K562 (cell line): Measurements from ENCODE around the gene LSS. TPM values are rescaled to one million over a fixed set of nuclear protein-coding genes. Genes with fewer than 3 reads are reported as not detected.

Experiments used
- ARNT ChIP-seq, 2 experiments: fragments of 450-650 bp; IDR thresholded peaks; 2 replicates each; pipeline ENCODE4 v1.6.1; 2016; ENCODE audit warnings: mild to moderate bottlenecking in 1 of 2
- CBFA2T2 ChIP-seq: fragments of 450-650 bp; conservative IDR thresholded peaks from 2 replicates; pipeline ENCODE4 v1.6.1; 2017; ENCODE audit warnings: mild to moderate bottlenecking
- EP300 ChIP-seq: IDR thresholded peaks from 2 replicates; pipeline ENCODE4 v1.6.1; 2012; ENCODE audit warnings: low read length, improper control_type of control experiment
- FOXK2 ChIP-seq, 2 experiments: fragments of 450-650 bp; IDR thresholded peaks in 1 of 2; conservative IDR thresholded peaks in 1 of 2; 2 replicates each; pipeline ENCODE4 v1.6.1; 2016; ENCODE audit warnings: low read depth in 2 of 2, mild to moderate bottlenecking in 1 of 2
- GABPB1 ChIP-seq: sonication (generic); formaldehyde crosslinking; IDR thresholded peaks from 2 replicates; pipeline ENCODE4 v1.8.0; 2022; ENCODE audit warnings: mild to moderate bottlenecking, missing genetic modification reagents
- GTF2E2 ChIP-seq: fragments of 200-800 bp; sonication (Bioruptor generic); IDR thresholded peaks from 2 replicates; pipeline ENCODE4 v1.6.1; 2016; ENCODE audit warnings: missing genetic modification characterization, missing compliant biosample characterization
- LCOR ChIP-seq: sonication (generic); formaldehyde crosslinking; IDR thresholded peaks from 2 replicates; pipeline ENCODE4 v1.8.0; 2022; ENCODE audit warnings: mild to moderate bottlenecking, missing genetic modification reagents
- MTA3 ChIP-seq: fragments of 450-650 bp; formaldehyde crosslinking; IDR thresholded peaks from 2 replicates; pipeline ENCODE4 v1.6.1; 2017; ENCODE audit warnings: mild to moderate bottlenecking, borderline replicate concordance
- NR3C1 ChIP-seq: sonication (generic); formaldehyde crosslinking; IDR thresholded peaks from 2 replicates; pipeline ENCODE4 v1.8.1; 2022; ENCODE audit warnings: missing genetic modification reagents
- RB1 ChIP-seq: fragments of 450-650 bp; IDR thresholded peaks from 2 replicates; pipeline ENCODE4 v1.6.1; 2017; ENCODE audit warnings: low read depth, mild to moderate bottlenecking
- RUNX1 ChIP-seq: sonication (generic); IDR thresholded peaks from 2 replicates; pipeline ENCODE4 v1.6.1; 2016; ENCODE audit warnings: antibody characterized with exemption, low read depth
- SIN3A ChIP-seq, 2 experiments: fragments of 150-350 bp in 1 of 2; IDR thresholded peaks; 2 replicates each; pipeline ENCODE4 v1.6.1; 2011 to 2016; ENCODE audit warnings: borderline replicate concordance in 2 of 2, low read depth in 2 of 2, low read length in 2 of 2, mild to moderate bottlenecking in 2 of 2, moderate library complexity in 2 of 2; ENCODE audit not compliant: control insufficient read depth in 1 of 2
- SP1 ChIP-seq: sonication (generic); formaldehyde crosslinking; IDR thresholded peaks from 2 replicates; pipeline ENCODE4 v1.8.1; 2022; ENCODE audit warnings: mild to moderate bottlenecking, missing genetic modification reagents
- SPI1 ChIP-seq: IDR thresholded peaks from 2 replicates; pipeline ENCODE4 v1.6.1; 2011; ENCODE audit warnings: low read depth, low read length, control low read depth, borderline replicate concordance
- TCFL5 ChIP-seq: fragments of 250-450 bp; sonication (Bioruptor Pico); conservative IDR thresholded peaks from 2 replicates; pipeline ENCODE4 v1.6.1; 2021; ENCODE audit warnings: mild to moderate bottlenecking, moderate library complexity, matching md5 sums
- ZNF263 ChIP-seq: sonication (generic); formaldehyde crosslinking; IDR thresholded peaks from 2 replicates; pipeline ENCODE4 v1.8.0; 2022; ENCODE audit warnings: mild to moderate bottlenecking, missing genetic modification reagents, borderline replicate concordance
- ZNF75A ChIP-seq: fragments of 450-650 bp; formaldehyde crosslinking; IDR thresholded peaks from 2 replicates; pipeline ENCODE4 v1.4.0; 2020; ENCODE audit warnings: mild to moderate bottlenecking
- polyA plus RNA-seq, 8 experiments: library from polyadenylated mRNA; depleted of rRNA in 4 of 8; stranded (reverse) in 5 of 8; unstranded in 3 of 8; fragments of >200 nt; fragmentation: Nextera tagmentation in 2 of 8; fragmentation: Illumina TruSeq in 1 of 8; extraction: Ambion mirVana in 2 of 8; extraction: Trizol in 1 of 8; gene quantifications; 2 replicates each; pipeline versions ENCODE4 v1.2.1 to v1.2.3, GENCODE V29; 2011 to 2014; ENCODE audit warnings: inconsistent platforms in 1 of 8, missing spikeins in 1 of 8
- total RNA-seq, 7 experiments: library from RNA; depleted of rRNA in 6 of 7; stranded (reverse); fragments of >200 nt in 6 of 7; fragmentation: Illumina TruSeq in 2 of 7; extraction: Trizol in 2 of 7; gene quantifications; 2 replicates each; pipeline versions ENCODE4 v1.2.1 to v1.2.3, GENCODE V29; 2011 to 2021; ENCODE audit warnings: low replicate concordance in 1 of 7
- TF ChIP-seq, protein P1 (sequence below): fragments of 450-650 bp; IDR thresholded peaks from 2 replicates; pipeline ENCODE4 v1.6.1; 2016; ENCODE audit warnings: borderline replicate concordance
- TF ChIP-seq, protein P2 (sequence below), 3 experiments: fragments of 200-800 bp in 1 of 3; sonication (Bioruptor generic) in 1 of 3; sonication (generic) in 1 of 3; formaldehyde crosslinking in 1 of 3; IDR thresholded peaks; 2 replicates each; pipeline versions ENCODE4 v1.6.1 to v1.8.0; 2016 to 2022; ENCODE audit warnings: mild to moderate bottlenecking in 2 of 3, missing compliant biosample characterization in 2 of 3, missing genetic modification characterization in 2 of 3, missing genetic modification reagents in 1 of 3
- TF ChIP-seq, protein P3 (sequence below): fragments of 450-650 bp; IDR thresholded peaks from 2 replicates; pipeline ENCODE4 v1.6.1; 2017; ENCODE audit warnings: antibody characterized with exemption, mild to moderate bottlenecking
- TF ChIP-seq, protein P4 (sequence below): fragments of 250-450 bp; sonication (Bioruptor Pico); IDR thresholded peaks from 2 replicates; pipeline ENCODE4 v1.8.0; 2021; ENCODE audit warnings: moderate library complexity, mild to moderate bottlenecking, inconsistent platforms

Gene LSS
- total and polyA plus RNA-seq, 9 of the 15 experiments (the other 6 are each of a cell fraction or from before 2014, with no cell fraction given), result 2.2 to 89.5 (median 37.4) TPM

DNA sequence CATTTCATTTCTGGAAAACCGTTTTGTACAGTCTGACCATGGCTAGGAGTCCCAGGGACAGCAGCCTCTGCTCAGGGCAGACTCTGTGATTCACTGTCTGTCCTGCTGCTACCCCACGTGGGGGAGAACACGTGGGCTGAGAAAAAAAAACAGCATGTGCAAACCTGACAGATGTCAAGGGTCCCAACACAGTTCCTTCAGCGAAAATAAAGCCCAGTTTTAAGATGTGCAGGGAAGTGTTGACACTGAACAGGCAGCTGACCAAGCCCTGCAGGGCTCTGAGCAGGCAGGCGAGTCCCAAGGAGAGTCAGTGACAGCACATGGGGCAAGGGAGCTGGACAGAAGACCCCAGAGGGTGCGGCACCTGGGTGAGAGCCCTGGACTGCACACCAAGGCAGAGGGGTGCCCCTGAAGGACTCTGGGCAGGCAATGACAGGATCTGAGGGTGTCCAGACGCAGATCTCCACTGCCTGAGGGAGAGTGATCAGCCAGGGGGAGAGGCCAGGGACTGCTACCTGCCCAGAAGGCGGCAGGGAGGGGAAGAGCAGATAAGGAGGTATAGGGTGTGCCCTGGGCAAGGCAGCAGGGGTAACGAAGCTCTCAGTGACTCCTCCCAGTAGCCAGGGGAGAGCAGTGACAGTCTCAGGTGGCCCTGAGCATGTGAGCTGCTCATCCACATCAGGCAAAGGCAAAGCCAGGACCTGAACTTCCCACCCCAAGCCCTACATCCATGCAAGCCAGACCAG, 39.2 kb downstream of the LSS start (continued):
- TF ChIP-seq, protein P1, sequence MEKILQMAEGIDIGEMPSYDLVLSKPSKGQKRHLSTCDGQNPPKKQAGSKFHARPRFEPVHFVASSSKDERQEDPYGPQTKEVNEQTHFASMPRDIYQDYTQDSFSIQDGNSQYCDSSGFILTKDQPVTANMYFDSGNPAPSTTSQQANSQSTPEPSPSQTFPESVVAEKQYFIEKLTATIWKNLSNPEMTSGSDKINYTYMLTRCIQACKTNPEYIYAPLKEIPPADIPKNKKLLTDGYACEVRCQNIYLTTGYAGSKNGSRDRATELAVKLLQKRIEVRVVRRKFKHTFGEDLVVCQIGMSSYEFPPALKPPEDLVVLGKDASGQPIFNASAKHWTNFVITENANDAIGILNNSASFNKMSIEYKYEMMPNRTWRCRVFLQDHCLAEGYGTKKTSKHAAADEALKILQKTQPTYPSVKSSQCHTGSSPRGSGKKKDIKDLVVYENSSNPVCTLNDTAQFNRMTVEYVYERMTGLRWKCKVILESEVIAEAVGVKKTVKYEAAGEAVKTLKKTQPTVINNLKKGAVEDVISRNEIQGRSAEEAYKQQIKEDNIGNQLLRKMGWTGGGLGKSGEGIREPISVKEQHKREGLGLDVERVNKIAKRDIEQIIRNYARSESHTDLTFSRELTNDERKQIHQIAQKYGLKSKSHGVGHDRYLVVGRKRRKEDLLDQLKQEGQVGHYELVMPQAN, result peak; percentile 88
- TF ChIP-seq FOXK2 (conservative IDR thresholded peaks at IDR 0.05 in 1 of 2, IDR thresholded peaks at IDR 0.05 in 1 of 2; ENCODE audit: low read depth in 2 of 2) (peak; percentile 64 to 72; a peak in 3 of 4 replicates), RUNX1 (no peak), SP1 (CRISPR knock-in tag) (peak; percentile 54; the same call in 1 of the 2 replicates), NR3C1 (CRISPR knock-in tag) (no peak), ARNT (IDR thresholded peaks at IDR 0.05) (no peak), SIN3A (IDR thresholded peaks at IDR 0.05; ENCODE audit: borderline replicate concordance in 2 of 2, control insufficient read depth in 1 of 2, low read depth in 2 of 2, low read length in 2 of 2) (peak; percentile 54 to 97; a peak in 3 of 4 replicates), ZNF263 (CRISPR knock-in tag) (no peak), MTA3 (no peak), ZNF75A (CRISPR knock-in tag) (no peak), LCOR (no peak), RB1 (0 out of 2 replicates have a peak, but pooled peaks have one; percentile 39), GTF2E2 (tag) (no peak), TCFL5 (CRISPR knock-in tag) (no peak), CBFA2T2 (peak; percentile 43; the same call in 1 of the 2 replicates), GABPB1 (peak; percentile 43; the same call in 1 of the 2 replicates), EP300 (no peak), SPI1 (no peak)
- TF ChIP-seq, protein P2, sequence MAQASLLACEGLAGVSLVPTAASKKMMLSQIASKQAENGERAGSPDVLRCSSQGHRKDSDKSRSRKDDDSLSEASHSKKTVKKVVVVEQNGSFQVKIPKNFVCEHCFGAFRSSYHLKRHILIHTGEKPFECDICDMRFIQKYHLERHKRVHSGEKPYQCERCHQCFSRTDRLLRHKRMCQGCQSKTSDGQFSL (CRISPR knock-in tag; IDR thresholded peaks at IDR 0.05), result no peak
- TF ChIP-seq, protein P2 (tag; IDR thresholded peaks at IDR 0.05), result no peak
- TF ChIP-seq, protein P3, sequence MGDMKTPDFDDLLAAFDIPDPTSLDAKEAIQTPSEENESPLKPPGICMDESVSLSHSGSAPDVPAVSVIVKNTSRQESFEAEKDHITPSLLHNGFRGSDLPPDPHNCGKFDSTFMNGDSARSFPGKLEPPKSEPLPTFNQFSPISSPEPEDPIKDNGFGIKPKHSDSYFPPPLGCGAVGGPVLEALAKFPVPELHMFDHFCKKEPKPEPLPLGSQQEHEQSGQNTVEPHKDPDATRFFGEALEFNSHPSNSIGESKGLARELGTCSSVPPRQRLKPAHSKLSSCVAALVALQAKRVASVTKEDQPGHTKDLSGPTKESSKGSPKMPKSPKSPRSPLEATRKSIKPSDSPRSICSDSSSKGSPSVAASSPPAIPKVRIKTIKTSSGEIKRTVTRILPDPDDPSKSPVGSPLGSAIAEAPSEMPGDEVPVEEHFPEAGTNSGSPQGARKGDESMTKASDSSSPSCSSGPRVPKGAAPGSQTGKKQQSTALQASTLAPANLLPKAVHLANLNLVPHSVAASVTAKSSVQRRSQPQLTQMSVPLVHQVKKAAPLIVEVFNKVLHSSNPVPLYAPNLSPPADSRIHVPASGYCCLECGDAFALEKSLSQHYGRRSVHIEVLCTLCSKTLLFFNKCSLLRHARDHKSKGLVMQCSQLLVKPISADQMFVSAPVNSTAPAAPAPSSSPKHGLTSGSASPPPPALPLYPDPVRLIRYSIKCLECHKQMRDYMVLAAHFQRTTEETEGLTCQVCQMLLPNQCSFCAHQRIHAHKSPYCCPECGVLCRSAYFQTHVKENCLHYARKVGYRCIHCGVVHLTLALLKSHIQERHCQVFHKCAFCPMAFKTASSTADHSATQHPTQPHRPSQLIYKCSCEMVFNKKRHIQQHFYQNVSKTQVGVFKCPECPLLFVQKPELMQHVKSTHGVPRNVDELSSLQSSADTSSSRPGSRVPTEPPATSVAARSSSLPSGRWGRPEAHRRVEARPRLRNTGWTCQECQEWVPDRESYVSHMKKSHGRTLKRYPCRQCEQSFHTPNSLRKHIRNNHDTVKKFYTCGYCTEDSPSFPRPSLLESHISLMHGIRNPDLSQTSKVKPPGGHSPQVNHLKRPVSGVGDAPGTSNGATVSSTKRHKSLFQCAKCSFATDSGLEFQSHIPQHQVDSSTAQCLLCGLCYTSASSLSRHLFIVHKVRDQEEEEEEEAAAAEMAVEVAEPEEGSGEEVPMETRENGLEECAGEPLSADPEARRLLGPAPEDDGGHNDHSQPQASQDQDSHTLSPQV, result 0 out of 2 replicates have a peak, but pooled peaks have one; percentile 17
- TF ChIP-seq, protein P4, sequence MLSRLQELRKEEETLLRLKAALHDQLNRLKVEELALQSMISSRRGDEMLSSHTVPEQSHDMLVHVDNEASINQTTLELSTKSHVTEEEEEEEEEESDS (CRISPR knock-in tag), result no peak
